Measurements from ENCODE around the gene COL6A1.

The COL6A1 gene

DNA sequence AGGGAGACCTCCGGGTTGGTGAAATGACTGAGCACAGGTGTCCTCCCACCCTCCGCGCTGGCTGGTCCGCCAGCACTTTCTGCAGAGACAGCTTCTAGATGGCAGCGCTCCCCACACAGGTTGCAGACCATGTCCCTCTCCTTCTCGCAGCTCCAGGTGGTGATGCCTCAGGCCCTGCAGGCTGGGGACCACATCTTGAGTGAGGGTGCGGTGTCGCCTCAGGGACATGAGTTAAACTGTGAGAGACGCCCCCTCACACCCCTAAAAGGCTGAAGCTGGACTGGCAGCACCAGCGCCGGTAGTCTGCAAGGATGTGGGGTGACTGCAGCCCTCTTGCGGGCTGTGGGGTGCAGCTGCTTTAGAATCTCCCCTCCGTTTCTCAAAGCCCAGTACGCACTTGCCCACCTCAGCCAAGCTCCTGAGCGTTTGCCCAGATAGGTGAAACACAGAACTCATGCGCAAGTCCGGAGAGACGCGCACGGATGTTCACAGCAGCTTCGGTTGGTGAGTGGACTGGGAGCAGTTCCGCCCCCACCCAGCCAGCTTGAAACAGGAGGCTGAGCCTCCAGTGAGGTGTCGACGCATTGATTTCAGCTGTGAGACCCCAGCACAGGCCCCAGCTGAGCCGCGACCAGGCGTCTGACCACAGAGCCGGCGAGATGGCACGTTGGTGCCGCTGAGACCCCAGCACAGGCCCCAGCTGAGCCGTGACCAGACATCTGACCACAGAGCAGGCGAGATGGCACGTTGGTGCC is 28.6 kb downstream of the COL6A1 start:
- no peak for DNase-seq

DNA sequence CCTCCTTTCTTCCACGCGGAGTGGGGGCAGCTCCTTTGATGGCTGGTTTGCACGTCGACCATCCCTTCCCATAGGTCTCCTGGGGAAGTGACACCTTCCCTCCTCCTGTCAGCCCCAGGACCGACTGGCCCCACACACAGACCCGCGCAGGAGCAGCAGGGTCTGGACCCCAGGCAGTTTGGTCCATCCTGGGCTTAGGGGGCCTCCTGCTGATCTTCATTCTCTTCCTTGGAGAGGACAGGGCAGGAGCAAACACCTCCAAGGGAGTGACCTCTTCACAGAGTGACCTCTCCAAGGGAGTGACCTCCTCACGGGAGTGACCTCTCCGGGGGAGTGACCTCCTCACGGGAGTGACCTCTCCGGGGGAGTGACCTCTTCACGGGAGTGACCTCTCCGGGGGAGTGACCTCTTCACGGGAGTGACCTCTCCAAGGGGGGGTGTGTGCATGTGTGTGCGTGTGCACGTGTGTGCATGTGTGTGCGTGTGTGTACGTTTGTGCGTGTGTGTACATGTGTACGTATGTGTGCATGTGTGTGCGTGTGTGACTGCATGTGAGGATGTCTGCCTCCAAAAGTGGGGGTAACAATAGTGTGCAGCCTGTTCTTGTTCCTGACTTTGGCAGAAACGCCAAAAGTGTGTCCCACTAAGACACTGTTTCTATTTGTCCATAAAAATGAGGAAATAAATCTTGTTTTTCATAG is 29.8 kb downstream of the COL6A1 start:
- DNase-seq, result no peak

- DNase-seq, result no peak
Observed at GRCh38 chr21:46012154-46012553, 30.6 kb downstream of the COL6A1 start.

DNA sequence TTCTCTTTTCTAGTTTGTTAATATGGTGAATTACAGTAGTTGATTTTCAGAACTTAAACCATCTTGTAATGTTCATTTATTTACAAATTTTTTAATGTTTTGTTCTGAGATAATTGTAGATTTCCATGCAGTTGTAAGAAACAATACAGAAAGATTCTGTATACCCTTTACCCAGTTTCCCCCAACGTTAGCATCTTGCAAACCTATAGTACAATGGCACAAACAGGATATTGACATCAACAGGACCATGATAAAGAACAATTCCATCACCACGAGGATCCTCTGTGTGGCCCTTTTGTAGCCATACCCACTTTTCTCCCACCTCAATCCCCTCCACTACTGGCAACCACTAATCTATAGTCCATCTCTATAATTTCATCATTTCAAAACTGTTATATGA is 33.3 kb downstream of the COL6A1 start:
- no peak for DNase-seq

DNA sequence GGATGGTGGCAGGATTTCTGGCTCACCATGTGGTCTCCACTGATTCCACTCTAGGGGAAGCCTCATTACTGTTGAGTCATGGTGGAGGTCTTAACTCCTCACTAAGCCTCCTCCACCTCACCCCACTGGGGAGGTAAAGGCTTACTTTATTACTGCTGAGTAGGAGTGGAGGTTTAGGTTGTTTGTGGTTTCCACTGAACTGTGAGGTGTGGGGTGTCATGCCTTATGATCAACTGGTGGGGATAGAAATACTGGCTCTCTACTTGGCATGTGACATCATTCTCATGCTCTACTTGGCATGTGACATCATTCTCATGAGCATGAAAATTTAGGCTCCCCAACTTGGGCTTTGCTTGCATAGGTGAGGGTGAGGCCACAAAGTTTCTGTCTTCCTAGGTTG is 35.6 kb downstream of the COL6A1 start:
- no peak for DNase-seq

GRCh38 chr21:46017695-46018094 is 36.1 kb downstream of the COL6A1 start:
- no peak for DNase-seq

- DNase-seq, result no peak
Observed at GRCh38 chr21:46018615-46019014, 37.0 kb downstream of the COL6A1 start.

DNA sequence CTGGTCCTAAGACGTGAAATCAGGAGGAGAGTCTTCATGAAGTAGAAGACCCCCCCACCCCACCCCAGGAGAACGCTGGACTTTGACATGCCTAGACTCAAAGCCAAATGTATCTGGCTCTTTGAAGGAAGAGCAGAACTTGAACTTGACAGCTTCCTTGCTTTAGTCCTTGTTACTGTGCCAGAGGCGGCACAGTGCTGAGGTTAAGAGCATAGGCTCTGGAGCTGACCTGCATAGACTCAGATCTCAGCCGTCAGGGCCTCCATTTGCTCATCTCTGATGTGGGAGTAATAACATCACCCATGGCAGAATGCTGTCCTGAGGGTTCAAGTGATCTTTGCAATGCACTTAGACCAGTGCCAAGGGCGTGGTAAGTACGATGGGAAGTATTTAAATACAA is 39.0 kb downstream of the COL6A1 start:
- DNase-seq, result no peak

DNA sequence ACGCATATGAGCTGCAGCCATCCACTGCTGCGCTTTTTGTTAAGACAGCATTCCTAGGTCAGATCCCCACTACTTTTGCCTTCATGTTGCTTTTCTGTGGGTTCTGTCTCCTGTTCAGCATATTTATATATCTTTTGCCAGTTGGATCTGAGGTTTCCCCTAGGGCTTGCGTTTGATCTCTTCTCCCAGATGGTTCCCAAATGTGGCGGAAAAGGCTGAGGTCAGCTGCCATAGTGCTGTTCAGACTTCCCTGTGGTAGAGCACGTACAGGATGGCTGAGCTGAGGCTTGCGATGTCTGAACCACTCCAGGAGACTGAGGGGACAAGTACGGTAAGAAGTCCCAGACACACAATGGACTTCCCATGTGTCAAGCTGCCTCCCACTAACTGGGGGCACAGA is 39.8 kb downstream of the COL6A1 start:
- DNase-seq, result no peak

GRCh38 chr21:46021978-46022544 is 40.5 kb downstream of the COL6A1 start:
- DNase-seq, result no peak

GRCh38 chr21:46022551-46023525 is 41.3 kb downstream of the COL6A1 start:
- DNase-seq, result no peak

- DNase-seq, result no peak
Observed at GRCh38 chr21:46023555-46023954, 42.0 kb downstream of the COL6A1 start.

- no peak for DNase-seq
Observed at GRCh38 chr21:46024141-46024540, 42.6 kb downstream of the COL6A1 start.

- DNase-seq, result no peak
Observed at GRCh38 chr21:46025113-46025770, 43.7 kb downstream of the COL6A1 start.

DNA sequence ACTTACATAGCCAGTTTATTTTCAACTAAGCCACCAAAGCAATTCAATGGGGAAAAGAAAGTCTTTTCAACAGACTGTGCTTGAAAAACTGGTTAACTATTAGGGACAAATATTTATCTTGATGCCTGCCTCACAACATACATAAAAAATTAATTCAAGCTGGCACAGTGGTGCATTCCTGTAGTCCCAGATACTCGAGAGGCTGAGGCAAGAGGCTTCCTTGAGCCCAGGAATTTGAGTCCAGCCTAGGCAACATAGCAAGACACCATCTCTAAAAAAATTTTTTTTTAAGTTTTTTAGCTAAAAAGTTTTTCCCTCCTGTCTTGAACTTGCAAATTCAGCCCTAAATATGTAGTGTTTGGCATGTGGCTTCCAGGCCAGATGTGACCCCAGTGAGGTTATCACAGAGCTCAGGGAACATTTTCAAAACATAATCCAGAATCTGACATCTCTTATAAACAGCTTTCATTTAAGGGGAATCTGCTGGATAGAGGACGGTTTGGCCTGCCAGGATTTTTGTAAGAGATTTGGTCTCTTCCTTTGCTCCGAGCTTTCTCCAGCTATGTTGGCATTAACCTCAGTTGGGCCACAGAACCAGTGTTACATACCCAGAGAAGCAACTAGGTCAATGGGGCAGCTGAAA is 46.4 kb downstream of the COL6A1 start:
- DNase-seq, result no peak

DNA sequence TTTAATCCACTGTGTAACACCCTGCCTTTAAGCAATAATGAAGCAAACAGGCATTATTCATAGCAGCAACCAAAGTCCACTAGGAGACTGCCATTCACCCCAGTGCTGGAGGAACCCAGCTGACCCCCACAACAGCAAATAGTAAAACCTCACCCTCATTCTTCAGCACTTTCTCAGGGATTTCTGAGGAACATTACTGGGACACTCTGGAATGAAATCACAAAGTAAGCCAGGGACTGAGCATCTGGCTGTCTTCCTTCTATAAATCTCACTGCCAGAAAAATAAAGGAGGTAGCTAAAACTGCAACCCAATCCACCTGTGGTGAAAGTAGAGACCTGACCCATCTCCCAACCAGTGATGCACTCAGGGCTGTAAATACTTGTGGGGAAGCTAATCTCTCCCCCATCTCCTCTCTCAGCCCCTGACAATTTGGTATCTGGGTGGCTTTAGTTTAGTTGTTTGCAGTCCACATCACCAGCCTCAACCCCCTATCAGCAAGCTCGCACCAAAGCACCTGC is 47.1 kb downstream of the COL6A1 start:
- DNase-seq, result no peak

DNA sequence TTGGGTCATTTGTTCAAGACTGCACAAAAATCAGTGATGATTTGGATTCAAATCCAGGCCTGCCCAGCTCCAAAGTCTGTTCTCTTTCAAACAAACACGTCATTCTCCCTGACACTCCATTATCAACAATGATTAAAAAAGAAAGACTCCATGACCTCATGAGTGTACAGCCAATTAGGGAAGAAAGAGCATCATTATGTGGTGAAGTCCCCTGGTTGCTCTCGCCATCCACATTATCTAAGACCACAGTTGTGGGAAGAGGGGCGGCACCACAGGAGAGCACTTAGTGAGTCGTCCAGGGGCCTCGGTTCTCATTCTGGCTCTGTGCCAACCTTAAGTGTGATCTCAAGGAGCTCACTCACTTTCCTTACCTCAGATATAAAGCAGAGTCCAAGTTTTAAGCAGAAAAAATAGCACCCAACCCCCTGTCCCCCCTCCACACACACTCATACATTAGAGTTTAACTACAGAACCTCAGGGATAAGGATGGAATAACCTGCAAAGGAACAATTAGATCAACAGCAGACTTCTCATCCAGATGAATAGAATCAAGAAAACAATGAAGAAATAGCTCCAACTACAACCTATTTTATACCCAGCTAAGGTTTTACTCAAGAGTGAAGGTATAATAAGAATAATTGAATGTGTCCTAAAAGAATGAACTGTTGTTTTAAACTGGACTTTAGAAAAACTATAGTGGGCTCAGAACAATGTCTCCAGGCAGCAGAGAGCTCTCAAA is 47.8 kb downstream of the COL6A1 start:
- no peak for DNase-seq

GRCh38 chr21:46031484-46031883 is 49.9 kb downstream of the COL6A1 start:
- no peak for DNase-seq

- DNase-seq, result no peak
Observed at GRCh38 chr21:46032100-46032499, 50.5 kb downstream of the COL6A1 start.

DNA sequence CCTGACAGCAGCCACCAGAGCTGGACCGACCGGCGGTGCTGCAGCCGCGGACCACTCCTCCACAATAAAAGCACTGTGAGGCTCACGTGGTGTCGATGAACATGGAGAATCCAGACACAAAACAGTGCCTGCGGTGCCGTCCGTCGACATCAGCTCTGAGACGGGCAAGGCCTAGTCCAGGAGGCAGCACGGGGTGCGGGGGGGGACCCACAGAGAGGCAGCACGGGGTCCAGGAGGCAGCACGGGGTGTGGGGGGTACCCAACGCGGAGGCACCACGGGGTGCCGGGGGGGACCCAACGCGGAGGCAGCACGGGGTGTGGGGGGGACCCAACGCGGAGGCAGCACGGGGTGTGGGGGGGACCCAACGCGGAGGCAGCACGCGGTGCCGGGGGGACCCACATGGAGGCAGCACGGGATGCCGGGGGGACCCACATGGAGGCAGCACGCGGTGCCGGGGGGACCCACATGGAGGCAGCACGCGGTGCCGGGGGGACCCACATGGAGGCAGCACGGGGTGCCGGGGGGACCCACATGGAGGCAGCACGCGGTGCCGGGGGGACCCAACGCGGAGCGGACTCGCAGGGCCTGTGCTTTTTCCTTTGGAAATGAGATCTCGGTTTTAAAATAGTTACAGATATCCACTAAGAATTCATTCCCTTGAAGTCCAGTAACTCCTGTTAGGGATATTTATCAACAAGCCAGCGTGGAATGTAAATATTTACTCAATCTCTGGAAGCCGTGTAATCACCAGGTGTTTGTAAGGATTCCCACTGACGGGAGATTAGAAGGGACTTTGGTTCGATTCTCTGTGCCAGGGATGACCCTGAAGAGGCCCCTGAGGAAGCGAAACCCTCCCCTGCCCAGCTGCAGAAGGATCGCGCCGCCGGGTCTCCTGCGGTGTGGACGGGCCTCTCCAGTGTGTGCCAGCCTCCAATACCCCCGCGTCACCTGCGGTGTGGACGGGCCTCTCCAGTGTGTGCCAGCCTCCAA is 52.1 kb downstream of the COL6A1 start:
- no peak for DNase-seq
